ENCODE measurements around the gene EIPR1.

GRCh38 chr2:3345621-3346020 lies 32.0 kb downstream of the EIPR1 start:
- no peak for TF ChIP-seq CTCF (IDR thresholded peaks at IDR 0.05)
- no peak for TF ChIP-seq POLR2A (IDR thresholded peaks at IDR 0.05; ENCODE audit: low read depth)

Data from esophagus muscularis mucosa (tissue), 3 donors.